Measurements from ENCODE around the gene CBX2. TPM values are rescaled to one million over a fixed set of nuclear protein-coding genes. Genes with fewer than 3 reads are reported as not detected.

Gene CBX2
- total RNA-seq, 1 experiment from 2014 or later: 79.4 TPM

GRCh38 chr17:79743614-79744013, 34.3 kb upstream of the CBX2 start:
- no peak overlapping the region for H2BK20ac ChIP-seq (ENCODE audit: low read depth, low read length, poor library complexity, severe bottlenecking)
- H3K9ac ChIP-seq (ENCODE audit: extremely low read depth, insufficient read length, low read length): no peak overlapping the region
- no peak overlapping the region for H3K14ac ChIP-seq (ENCODE audit: insufficient read depth, low read length)
- peaks cover 89% of the 10 kb centered on the region for H3K27me3 Mint-ChIP-seq (ENCODE audit: low read depth)
- WGBS (ENCODE audit: extremely low coverage, insufficient read length, low lambda C conversion rate): no CpG with 5 or more reads among the region's 5 CpGs
- H3K4me2 ChIP-seq (ENCODE audit: insufficient read depth, insufficient read length, low read length): no peak overlapping the region
- H4K20me1 ChIP-seq (ENCODE audit: control insufficient read depth, insufficient read depth, insufficient read length): peaks cover 5% of the 10 kb centered on the region
- H3K56ac ChIP-seq (ENCODE audit: insufficient read length, low read depth, low read length): no peak overlapping the region
- H4K8ac ChIP-seq (replicated peaks; ENCODE audit: insufficient read length, low read depth, low read length): no peak overlapping the region
- H3K79me2 ChIP-seq (ENCODE audit: insufficient read depth, low read length): no peaks in the 10 kb centered on the region
- H3K4me1 ChIP-seq (ENCODE audit: insufficient read depth, low read length): peaks cover 2% of the 10 kb centered on the region; the same call in 1 of the 2 replicates
- H2AFZ ChIP-seq (ENCODE audit: low read length): no peak overlapping the region
- no peak overlapping the region for H3K4ac ChIP-seq (ENCODE audit: low read depth, low read length)
- H2BK120ac ChIP-seq (ENCODE audit: low read depth, low read length, poor library complexity, severe bottlenecking): no peak overlapping the region
- H3K9me3 ChIP-seq (ENCODE audit: control insufficient read depth, low read depth, low read length): no peaks in the 10 kb centered on the region
- no peak overlapping the region for H2BK5ac ChIP-seq (ENCODE audit: insufficient read length, low read length)
- DNase-seq: no peak
- TF ChIP-seq CTCF (conservative IDR thresholded peaks at IDR 0.05): no peak
- H4K5ac ChIP-seq (ENCODE audit: insufficient read length, low read depth, low read length): no peak overlapping the region
- H3T11ph ChIP-seq (ENCODE audit: low read length): no peak overlapping the region
- H3K23me2 ChIP-seq (ENCODE audit: insufficient read length, low read depth, low read length, poor library complexity, severe bottlenecking): peaks cover 16% of the 10 kb centered on the region
- no peak overlapping the region for H2BK15ac ChIP-seq (ENCODE audit: low read depth, low read length)
- H4K91ac ChIP-seq (ENCODE audit: insufficient read length, low read depth, low read length): no peak overlapping the region
- peaks cover 12 to 23% of the 10 kb centered on the region in 2 experiments for H3K4me1 Mint-ChIP-seq
- peaks cover 19% of the 10 kb centered on the region for H3K27me3 ChIP-seq (ENCODE audit: insufficient read depth, low read length)
- H3K18ac ChIP-seq (ENCODE audit: insufficient read length, low read depth, low read length): no peak overlapping the region
- no peak overlapping the region for H3K27ac ChIP-seq (ENCODE audit: insufficient read length, low read depth, low read length)
- no peaks in the 10 kb centered on the region; a peak in 1 of 5 replicates for H3K9me3 Mint-ChIP-seq
- no peak overlapping the region for H2BK12ac ChIP-seq (ENCODE audit: insufficient read length, low read depth, low read length)
- H3K79me1 ChIP-seq (ENCODE audit: insufficient read depth, low read depth, low read length, poor library complexity, severe bottlenecking): no peaks in the 10 kb centered on the region
- H3K4me3 Mint-ChIP-seq: no peak overlapping the region
- H3K23ac ChIP-seq (ENCODE audit: insufficient read length, low read depth, low read length): no peak overlapping the region
- no peaks in the 10 kb centered on the region for H3K36me3 Mint-ChIP-seq (ENCODE audit: insufficient read depth in 1 of 3, low read depth in 3 of 3)
- H3K27ac Mint-ChIP-seq: no peak overlapping the region
- H2AK5ac ChIP-seq (ENCODE audit: insufficient read length, low read length): no peak overlapping the region
